HEK293T (cell line): ENCODE data around the gene DRAP1.

Experiments used
- BHLHE40 ChIP-seq: fragments of 450-650 bp; IDR thresholded peaks from 2 replicates; pipeline ENCODE4 v1.6.1; 2016; ENCODE audit warnings: mild to moderate bottlenecking, moderate library complexity, borderline replicate concordance
- ELF4 ChIP-seq: fragments of 450-650 bp; IDR thresholded peaks from 2 replicates; pipeline ENCODE4 v1.6.1; 2017; ENCODE audit warnings: antibody characterized with exemption
- FOXA1 ChIP-seq: fragments of 450-650 bp; IDR thresholded peaks from 2 replicates; pipeline ENCODE4 v1.6.1; 2016; ENCODE audit warnings: mild to moderate bottlenecking
- FOXK2 ChIP-seq: fragments of 450-650 bp; IDR thresholded peaks from 2 replicates; pipeline ENCODE4 v1.6.1; 2016; ENCODE audit warnings: mild to moderate bottlenecking
- FOXM1 ChIP-seq: fragments of 450-650 bp; IDR thresholded peaks from 2 replicates; pipeline ENCODE4 v1.6.1; 2017; ENCODE audit warnings: mild to moderate bottlenecking, borderline replicate concordance
- HDGF ChIP-seq: fragments of 450-650 bp; IDR thresholded peaks from 2 replicates; pipeline ENCODE4 v1.6.1; 2017; ENCODE audit warnings: antibody characterized with exemption, borderline replicate concordance
- PKNOX1 ChIP-seq: fragments of 450-650 bp; IDR thresholded peaks from 2 replicates; pipeline ENCODE4 v1.6.1; 2016
- SP1 ChIP-seq: fragments of 450-650 bp; IDR thresholded peaks from 2 replicates; pipeline ENCODE4 v1.6.1; 2017
- SUZ12 ChIP-seq: fragments of 450-650 bp; IDR thresholded peaks from 2 replicates; pipeline ENCODE4 v1.6.1; 2016; ENCODE audit warnings: mild to moderate bottlenecking
- TARDBP ChIP-seq: fragments of 450-650 bp; IDR thresholded peaks from 2 replicates; pipeline ENCODE4 v1.6.1; 2016

GRCh38 chr11:65927904-65928397 is 8.7 kb downstream of the DRAP1 start:
- TF ChIP-seq TARDBP (no peak), SUZ12 (no peak), FOXM1 (no peak), BHLHE40 (no peak), SP1 (no peak), ELF4 (no peak), PKNOX1 (no peak), FOXA1 (no peak), HDGF (no peak), FOXK2 (no peak)
